HG03045 (cell line): ENCODE measurements around the gene EYA3.

ENCODE experiments used
- ATAC-seq: cut with Tn5 transposase; IDR thresholded peaks from one replicate; pipeline ENCODE4 v1.9.1; 2021; ENCODE audit warnings: mild to moderate bottlenecking, moderate library complexity; ENCODE audit not compliant: unreplicated experiment

EYA3 gene

GRCh38 chr1:28073867-28074266 lies 14.5 kb downstream of the EYA3 start:
- ATAC-seq: no peak

GRCh38 chr1:28071813-28072212 lies 16.6 kb downstream of the EYA3 start:
- ATAC-seq: no peak

DNA sequence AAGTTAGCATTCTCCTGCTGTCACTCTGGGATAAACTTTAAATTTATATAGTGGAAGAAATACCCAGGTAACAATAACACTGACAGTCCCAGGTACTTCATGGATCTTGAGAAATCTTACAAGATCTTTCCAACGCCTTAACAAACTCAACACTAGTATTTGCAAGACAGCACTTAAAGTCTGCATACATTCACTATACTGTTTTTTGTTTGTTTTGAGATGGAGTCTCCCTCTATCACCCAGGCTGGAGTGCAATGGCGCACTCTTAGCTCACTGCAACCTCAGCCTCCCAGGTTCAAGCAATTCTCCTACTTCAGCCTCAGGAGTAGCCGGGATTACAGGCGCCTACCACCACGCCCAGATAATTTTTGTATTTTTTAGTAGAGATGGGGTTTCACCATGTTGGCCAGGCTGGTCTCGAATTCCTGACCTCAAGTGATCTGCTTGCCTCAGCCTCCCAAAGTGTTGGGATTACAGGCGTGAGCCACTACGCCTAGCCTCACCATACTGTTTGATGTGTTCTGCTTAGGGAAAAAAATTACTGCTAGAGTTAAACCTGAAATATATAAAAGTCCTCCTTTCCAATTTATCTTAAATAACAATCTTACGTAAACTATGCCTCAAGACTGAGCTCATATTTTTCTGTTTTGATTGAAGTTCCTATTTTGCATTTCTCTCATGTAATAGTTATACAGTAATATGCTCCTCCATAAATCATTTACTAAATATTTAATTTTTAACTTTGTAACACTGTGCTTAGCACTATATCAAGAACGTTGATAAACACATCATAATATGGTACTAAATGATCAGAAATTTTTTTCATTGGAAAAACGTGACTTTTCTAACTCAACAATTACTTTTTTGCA lies 17.5 kb downstream of the EYA3 start:
- ATAC-seq: no peak

- ATAC-seq: no peak
Observed at GRCh38 chr1:28067523-28068090, 20.8 kb downstream of the EYA3 start.

- no peak for ATAC-seq
Observed at GRCh38 chr1:28066393-28067154, 21.8 kb downstream of the EYA3 start.

GRCh38 chr1:28064064-28064463 lies 24.3 kb downstream of the EYA3 start:
- ATAC-seq: no peak

DNA sequence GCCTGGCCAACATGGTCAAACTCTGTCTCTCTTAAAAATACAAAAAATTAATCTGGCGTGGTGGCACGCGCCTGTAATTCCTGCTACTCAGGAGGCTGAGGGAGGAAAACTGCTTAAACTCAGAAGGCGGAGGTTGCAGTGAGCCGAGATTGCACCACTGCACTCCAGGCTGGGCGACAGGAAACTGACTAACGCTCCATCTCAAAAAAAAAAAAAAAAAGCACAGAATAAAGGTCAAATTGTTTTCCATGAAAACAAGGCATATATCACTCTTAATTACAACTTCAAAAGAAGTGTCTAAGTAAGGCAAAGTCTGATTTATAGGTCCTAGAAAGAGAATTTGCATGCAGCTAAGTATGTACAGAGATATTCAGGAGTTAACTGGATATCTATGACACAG lies 25.6 kb downstream of the EYA3 start:
- ATAC-seq: no peak

GRCh38 chr1:28058971-28059878 lies 29.2 kb downstream of the EYA3 start:
- no peak for ATAC-seq

DNA sequence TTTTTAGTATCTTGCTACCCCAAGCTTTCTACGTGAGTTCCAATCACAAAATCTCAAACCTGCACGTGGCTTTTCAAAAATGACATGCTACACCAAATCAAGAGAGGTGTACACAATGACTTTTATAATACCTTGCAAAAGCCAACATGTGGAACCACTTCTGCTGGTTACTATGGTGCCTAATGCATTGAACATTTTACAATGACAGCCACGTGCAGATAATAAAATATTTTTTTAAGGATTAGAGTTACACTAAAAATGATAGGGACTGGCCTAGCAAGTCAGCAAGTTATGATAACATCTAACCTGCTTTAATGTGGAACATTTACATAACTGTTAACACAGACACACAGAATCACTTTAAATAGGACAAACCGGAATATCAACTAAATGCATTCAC lies 30.2 kb downstream of the EYA3 start:
- ATAC-seq: no peak

GRCh38 chr1:28056129-28056925 lies 32.1 kb downstream of the EYA3 start:
- no peak for ATAC-seq

DNA sequence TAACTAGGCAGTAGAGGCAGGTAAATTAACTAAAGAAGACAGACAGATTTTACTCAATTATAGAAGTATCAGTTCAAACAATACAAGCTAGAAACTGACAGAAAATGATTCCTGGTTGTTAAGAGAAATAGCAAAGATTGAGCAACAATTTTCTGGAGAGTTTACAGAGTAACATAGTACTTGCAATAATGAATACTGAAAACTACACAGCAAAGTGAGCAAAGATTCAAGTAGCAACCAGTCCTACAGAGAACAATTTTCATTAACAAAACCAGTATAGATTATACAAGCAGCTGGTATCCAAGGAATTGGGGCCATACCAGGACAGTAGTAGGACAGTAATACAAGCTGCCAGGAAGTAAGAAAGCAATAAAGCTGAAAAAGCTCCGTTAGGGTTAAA lies 37.6 kb downstream of the EYA3 start:
- no peak for ATAC-seq

DNA sequence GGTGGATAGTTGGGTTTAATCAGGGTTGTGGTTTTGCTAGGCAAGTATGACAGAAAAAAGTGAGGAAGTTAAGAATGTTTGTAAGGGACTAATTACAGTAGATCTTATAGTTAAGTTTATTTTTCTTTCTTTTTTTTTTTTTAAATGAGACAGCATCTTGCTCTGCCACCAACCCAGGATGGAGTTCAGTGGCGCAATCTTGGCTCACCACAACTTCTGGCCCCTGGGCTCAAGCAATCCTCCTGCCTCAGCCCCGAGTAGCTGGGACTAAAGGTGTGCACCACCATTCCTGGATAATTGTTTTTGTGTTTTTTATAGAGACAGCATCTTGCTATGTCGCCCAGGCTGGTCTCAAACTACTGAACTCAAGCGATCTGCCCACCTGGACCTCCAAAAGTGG lies 41.7 kb downstream of the EYA3 start:
- ATAC-seq: no peak

- no peak for ATAC-seq
Observed at GRCh38 chr1:28045777-28046176, 42.6 kb downstream of the EYA3 start.

DNA sequence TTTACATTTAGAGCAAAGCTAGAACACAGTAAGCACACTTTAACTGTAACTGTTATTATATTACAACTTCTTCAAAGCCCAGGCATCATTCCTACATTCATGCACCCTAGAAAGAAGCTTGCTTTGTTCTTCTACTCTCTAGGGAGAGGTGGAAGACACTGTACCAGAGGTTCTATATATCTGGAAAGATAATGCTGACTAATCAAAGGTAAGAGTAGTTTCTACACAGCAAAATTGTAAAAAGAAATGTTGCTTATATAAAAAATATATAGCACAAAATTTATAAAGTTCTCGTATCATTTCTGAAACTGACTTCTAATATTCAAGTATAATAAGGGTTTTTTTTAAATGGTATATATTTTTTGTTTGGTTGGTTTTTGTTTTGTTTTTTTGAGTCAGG lies 44.0 kb downstream of the EYA3 start:
- ATAC-seq: no peak

GRCh38 chr1:28039341-28039740 lies 49.1 kb downstream of the EYA3 start:
- no peak for ATAC-seq

GRCh38 chr1:28037946-28038345 lies 50.5 kb downstream of the EYA3 start:
- ATAC-seq: no peak

GRCh38 chr1:28037206-28037605 lies 51.2 kb downstream of the EYA3 start:
- ATAC-seq: no peak

- ATAC-seq: no peak
Observed at GRCh38 chr1:28036431-28036830, 52.0 kb downstream of the EYA3 start.

- ATAC-seq: no peak
Observed at GRCh38 chr1:28035420-28035819, 53.0 kb downstream of the EYA3 start.

DNA sequence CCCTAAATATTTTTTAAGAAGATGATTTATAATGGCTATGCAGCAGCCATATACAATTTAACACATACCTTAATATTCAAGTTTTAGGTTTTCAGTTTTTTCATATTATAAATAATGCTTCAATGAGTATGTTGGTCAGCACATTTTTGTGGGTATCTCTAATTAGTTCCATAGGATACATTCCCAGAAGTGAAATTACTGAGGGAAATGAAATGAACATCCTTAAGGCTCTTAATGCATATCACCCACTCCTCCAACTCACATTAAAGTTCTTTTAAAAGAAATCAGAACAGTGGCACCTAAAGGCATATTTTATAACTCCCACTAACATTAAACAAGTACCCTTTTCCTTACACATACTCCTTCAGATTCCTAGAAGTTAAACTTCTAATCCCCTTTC lies 56.1 kb downstream of the EYA3 start:
- no peak for ATAC-seq
